NCI-H2196 treated with DMSO at 0.1 percent for 48 hours (cell line): ENCODE measurements around the gene DNER.
"Not testable (repeated sequence)": the region's sequence is repeated elsewhere in the genome, so short reads cannot be mapped to it uniquely, and the experiment has no call there.

Experiments
- DNase-seq: peaks from one replicate; lab custom pipeline; 2025; ENCODE audit not compliant: unreplicated experiment; lab: John Stamatoyannopoulos, UW

Gene DNER

GRCh38 chr2:229409751-229410181 lies 304.6 kb downstream of the DNER start:
- no peak for DNase-seq

DNA sequence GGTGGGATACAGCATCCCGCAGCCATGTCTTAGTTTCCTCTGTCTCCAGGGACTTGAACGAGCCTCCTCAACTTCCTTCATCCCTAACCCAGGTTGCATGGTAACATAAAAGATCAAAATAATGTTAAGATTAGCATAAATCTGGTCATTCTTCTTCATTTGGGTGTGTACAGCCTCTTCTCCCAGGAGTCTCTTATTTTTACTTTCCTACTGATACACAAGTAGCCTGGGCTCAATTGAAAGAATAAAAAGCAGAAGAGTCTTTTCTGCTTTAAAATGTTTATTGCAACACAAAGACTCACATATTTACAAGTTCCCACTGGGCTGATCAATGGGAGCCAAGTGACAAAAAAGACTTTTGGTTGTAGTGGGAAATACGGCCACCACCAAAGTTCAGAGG lies 305.4 kb downstream of the DNER start:
- no peak for DNase-seq

GRCh38 chr2:229408356-229408755 lies 306.0 kb downstream of the DNER start:
- no peak for DNase-seq

- no peak for DNase-seq
Measured at GRCh38 chr2:229407170-229407569, 307.2 kb downstream of the DNER start.

DNA sequence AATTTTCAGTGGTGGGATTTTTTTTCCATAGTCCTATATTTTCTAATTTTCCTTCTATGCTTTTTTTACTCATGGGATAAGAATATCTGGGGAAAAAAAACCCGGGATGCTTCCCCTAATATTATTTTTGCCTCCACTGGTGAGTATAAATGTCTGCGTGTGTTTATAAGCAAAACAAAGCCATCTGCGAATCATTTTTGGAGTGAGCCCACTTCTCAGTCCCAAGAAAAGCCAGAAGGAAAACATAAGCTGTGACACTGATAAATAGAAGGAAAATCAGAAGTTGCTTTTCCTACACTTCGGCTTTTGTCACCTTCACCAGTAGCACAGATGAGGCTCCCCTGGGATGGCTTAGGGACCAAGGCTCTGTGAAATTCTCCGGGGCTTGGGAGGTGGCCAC lies 308.6 kb downstream of the DNER start:
- no peak for DNase-seq

- DNase-seq: no peak
Measured at GRCh38 chr2:229403296-229403695, 311.1 kb downstream of the DNER start.

- no peak for DNase-seq
Measured at GRCh38 chr2:229401171-229401865, 313.0 kb downstream of the DNER start.

DNA sequence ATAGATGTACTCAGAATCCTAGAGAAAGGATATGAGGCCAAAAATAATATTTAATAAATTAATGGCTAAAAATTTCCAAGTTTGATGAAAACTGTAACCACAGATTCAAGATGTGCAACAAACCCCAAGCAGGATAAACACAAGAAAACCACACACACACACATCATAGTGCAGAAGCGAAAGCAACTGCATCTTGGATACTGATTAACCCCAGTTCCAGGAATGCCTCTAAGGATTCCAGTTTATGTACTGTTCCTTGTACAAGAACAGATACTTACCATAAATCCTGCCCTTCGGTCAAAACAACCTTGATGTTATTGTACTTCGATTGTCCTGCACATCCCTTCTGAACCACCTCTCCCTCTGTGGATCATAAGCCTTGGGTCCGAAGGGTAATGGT lies 320.4 kb downstream of the DNER start:
- no peak for DNase-seq

GRCh38 chr2:229392196-229392595 lies 322.2 kb downstream of the DNER start:
- DNase-seq: no peak

DNA sequence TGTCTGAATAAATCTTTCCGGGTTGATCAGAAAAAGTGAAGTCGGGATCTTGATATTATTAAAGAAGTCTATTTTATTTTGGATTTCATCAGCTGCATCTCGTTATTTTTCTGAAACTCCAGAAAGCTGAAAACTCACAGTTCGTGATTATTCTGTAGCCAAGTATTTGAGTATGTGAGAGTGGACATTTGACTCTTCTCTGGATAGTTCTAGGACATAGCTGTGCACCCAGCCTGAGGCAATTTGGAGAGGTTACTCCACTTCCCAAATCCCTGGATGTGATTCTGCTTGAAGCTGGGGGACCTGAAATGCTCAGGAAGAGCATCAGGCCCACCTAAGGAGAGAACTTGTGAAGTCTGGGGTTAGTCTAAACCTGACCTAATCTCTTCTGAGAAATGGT lies 325.6 kb downstream of the DNER start:
- no peak for DNase-seq

DNA sequence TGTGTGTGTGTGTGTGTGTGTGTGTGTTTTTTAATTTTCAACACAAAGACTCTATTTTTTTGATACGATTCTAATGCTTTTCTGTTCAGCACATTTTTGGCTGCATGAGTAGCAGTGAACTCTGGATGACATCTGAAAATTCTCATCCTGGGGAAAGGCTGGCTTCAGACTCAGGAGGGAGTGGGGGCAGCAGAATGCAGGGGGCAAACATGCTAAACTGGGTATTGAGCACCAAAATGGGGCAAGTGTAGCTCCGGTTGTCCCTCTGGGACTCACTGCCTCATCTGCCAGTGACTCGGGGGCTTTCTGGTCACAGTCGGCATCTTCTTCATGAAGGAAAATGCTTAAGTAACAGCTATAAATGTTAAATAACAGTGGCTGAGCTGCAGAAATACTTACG lies 326.5 kb downstream of the DNER start:
- no peak for DNase-seq

GRCh38 chr2:229380101-229380625 lies 334.2 kb downstream of the DNER start:
- DNase-seq: no peak

- no peak for DNase-seq
Measured at GRCh38 chr2:229378386-229378785, 336.0 kb downstream of the DNER start.

DNA sequence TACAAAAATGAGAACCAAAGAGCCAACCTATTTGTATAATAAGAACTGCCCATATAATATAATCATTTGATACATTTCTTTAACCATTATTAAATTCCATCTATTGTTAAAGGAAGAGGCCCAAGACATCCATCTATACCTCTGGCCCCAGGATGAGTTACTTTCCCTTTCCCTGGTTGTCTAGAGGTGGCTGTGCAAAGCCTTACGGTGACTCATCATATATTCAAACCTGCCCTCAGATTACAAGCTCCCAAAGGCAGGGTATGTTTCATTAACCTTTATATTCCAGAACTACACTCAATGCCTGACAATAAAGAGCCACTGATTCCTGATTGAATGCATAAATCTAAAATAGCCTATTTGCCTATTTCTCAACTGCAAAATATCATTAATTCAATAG lies 337.5 kb downstream of the DNER start:
- DNase-seq: no peak

- no peak for DNase-seq
Measured at GRCh38 chr2:229375251-229375650, 339.1 kb downstream of the DNER start.

- DNase-seq: not testable (repeated sequence)
Measured at GRCh38 chr2:229373311-229373710, 341.0 kb downstream of the DNER start.

GRCh38 chr2:229372207-229372606 lies 342.1 kb downstream of the DNER start:
- DNase-seq: no peak

GRCh38 chr2:229371086-229371485 lies 343.3 kb downstream of the DNER start:
- no peak for DNase-seq

DNA sequence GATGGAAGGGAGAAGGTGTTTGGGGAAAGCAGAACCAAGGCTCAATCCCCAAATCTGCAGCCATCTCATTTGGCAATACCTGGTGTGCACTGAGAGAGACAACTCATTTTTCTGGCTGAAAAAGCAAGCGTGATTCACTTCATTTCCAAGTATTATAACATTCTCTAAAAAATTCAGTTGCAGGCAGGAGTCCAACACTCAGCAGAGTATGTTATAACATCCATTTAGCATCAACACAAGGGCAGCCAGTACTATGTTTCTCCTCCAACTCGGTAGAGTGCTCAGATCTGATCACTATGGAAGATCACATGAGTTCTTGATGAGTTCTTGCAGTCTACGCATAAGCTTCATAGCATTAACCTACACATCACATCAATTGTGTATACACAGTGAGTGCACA lies 343.8 kb downstream of the DNER start:
- DNase-seq: no peak

GRCh38 chr2:229363185-229363814 lies 351.1 kb downstream of the DNER start:
- DNase-seq: no peak

DNA sequence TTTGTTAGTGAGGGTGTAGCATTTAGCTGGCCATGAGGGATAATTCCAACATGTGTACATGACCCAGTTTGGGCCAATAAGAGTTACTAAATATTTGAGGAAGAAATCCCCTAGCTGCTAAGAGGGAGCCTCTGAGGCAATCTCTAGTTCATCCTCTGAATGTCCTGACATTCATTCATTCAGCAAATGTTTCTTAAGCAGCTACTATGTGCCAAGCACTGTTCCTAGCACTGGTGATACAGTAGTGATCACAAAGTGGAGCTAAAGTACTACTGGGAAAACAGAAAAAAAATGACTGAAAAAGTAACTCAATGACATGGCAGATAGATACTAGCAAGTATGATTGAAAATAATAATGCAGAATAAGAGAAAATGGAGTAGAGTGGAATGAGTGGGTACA lies 363.5 kb downstream of the DNER start:
- DNase-seq: no peak

DNA sequence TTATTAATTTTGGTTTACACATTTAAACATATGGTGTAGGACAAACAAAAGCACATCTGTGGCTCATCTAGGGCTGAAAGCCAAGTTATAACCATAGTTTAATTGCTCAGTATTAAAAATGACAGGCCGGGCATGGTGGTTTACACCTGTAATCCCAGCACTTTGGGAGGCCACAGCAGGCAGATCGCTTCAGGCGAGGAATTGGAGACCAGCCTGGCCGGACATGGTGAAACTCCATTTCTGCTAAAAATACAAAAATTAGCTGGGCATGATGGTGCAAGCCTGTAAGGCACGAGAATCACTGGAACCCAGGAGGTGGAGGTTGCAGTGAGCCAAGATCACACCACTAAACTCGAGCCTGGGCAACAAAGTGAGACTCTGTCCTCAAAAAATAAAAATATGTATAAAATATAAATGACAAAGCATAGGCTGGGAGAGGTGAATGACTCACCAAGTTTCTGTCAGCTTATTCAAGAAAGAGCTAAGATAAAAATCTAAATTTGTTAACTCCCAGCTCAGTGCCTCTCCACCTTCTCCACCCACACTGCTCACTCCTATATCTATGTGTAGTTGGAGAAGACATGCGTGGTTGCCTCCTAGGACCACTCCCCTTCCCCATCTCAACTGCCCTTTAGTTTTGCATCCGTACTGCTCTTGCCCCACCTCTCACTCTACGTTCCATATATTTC lies 364.1 kb downstream of the DNER start:
- no peak for DNase-seq
